HG02571 (cell line): ENCODE data around the gene LATS2.

ENCODE experiments used
- ATAC-seq: cut with Tn5 transposase; IDR thresholded peaks from one replicate; pipeline ENCODE4 v1.9.1; 2021; ENCODE audit warnings: mild to moderate bottlenecking, moderate library complexity; ENCODE audit not compliant: unreplicated experiment

Gene LATS2

GRCh38 chr13:21020176-21020575 lies 41.2 kb downstream of the LATS2 start:
- ATAC-seq, result no peak

- no peak for ATAC-seq
Measured at GRCh38 chr13:21018220-21018619, 43.2 kb downstream of the LATS2 start.

- no peak for ATAC-seq
Measured at GRCh38 chr13:21016487-21016886, 44.9 kb downstream of the LATS2 start.

GRCh38 chr13:21015284-21015683 lies 46.1 kb downstream of the LATS2 start:
- ATAC-seq, result no peak

- ATAC-seq, result no peak
Measured at GRCh38 chr13:21014502-21015170, 46.8 kb downstream of the LATS2 start.

- no peak for ATAC-seq
Measured at GRCh38 chr13:21014139-21014501, 47.3 kb downstream of the LATS2 start.

- no peak for ATAC-seq
Measured at GRCh38 chr13:21013682-21014038, 47.7 kb downstream of the LATS2 start.

- ATAC-seq, result no peak
Measured at GRCh38 chr13:21012841-21013681, 48.3 kb downstream of the LATS2 start.

GRCh38 chr13:21012211-21012610 lies 49.2 kb downstream of the LATS2 start:
- ATAC-seq, result no peak

GRCh38 chr13:21011378-21011777 lies 50.0 kb downstream of the LATS2 start:
- no peak for ATAC-seq

- no peak for ATAC-seq
Measured at GRCh38 chr13:21010621-21011020, 50.8 kb downstream of the LATS2 start.

GRCh38 chr13:21009036-21009435 lies 52.4 kb downstream of the LATS2 start:
- ATAC-seq, result no peak

GRCh38 chr13:21008026-21008425 lies 53.4 kb downstream of the LATS2 start:
- ATAC-seq, result no peak

GRCh38 chr13:21006141-21007005 lies 55.0 kb downstream of the LATS2 start:
- ATAC-seq, result no peak

GRCh38 chr13:21005193-21005592 lies 56.2 kb downstream of the LATS2 start:
- no peak for ATAC-seq

- ATAC-seq, result no peak
Measured at GRCh38 chr13:21001471-21001870, 59.9 kb downstream of the LATS2 start.

- no peak for ATAC-seq
Measured at GRCh38 chr13:21000647-21001046, 60.7 kb downstream of the LATS2 start.

- ATAC-seq, result no peak
Measured at GRCh38 chr13:20998649-20999415, 62.6 kb downstream of the LATS2 start.

- no peak for ATAC-seq
Measured at GRCh38 chr13:20997301-20998161, 63.9 kb downstream of the LATS2 start.
